Measurements from ENCODE around the gene TJP1. TPM values are rescaled to one million over a fixed set of nuclear protein-coding genes. Genes with fewer than 3 reads are reported as not detected.
A peak's percentile ranks its signal among the peaks of the same experiment; 100 is the strongest.
"Not testable (repeated sequence)": the region's sequence is repeated elsewhere in the genome, so short reads cannot be mapped to it uniquely, and the experiment has no call there.

The TJP1 gene
- total RNA-seq, 2 donors from 2014 or later: 69.9 to 86.4 TPM

DNA sequence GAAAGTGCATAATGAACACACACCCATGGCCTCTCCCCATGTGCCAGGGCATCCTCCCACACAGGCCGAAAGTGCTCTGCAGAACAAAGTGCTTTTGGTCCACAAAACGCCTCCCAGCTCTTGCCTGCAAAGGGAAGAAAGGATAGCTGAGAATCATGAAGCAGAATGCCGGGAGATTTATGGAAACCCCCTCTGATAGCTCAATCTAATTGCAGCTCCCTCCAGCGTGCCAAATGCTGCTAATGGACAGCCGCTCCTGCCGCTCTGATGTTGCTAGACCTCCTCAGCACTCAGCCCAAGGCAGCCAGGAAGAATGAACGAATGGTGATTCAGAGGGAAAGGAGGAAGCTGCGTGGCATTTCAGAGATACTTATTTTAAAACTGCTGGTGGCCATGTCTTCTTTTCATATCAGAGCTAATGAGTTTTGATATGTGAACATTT is 145.3 kb downstream of the TJP1 start:
- ATAC-seq: no peak
- no peak for DNase-seq
- intact Hi-C loops (cut with DNase I, micrococcal nuclease): no loop called here

GRCh38 chr15:29676374-29676960 is 145.8 kb downstream of the TJP1 start:
- ATAC-seq; intact Hi-C loops (cut with DNase I, micrococcal nuclease); DNase-seq: not testable (repeated sequence)

DNA sequence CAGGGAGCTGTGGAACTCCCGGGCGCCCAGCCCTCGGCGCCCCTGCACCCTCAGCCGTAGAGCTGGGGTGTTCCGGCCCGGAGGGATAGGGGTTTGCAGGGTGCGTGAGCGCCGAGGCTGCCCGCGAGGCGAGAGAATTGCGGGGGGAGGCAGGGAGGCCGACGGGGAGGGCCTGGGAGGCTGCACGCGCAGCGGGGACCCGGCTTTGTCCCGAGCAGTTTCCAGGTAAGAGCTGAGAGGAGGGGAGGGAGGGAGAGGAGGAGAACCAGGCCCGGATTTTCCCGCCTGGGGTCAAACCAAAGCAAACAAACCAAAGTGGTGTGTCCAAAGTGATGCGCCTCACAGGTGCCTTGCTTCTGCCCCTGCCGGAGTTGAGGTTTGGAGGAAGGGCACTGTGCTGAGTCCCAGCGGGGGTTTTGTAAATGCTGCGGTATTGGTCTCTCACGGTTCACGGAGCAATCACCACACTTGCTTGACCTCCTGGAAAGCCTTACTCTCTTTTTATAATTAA is 146.4 kb downstream of the TJP1 start:
- DNase-seq (no peak), ATAC-seq (no peak)
- intact Hi-C loops (cut with DNase I, micrococcal nuclease): no loop called here

- intact Hi-C loops (cut with DNase I, micrococcal nuclease): no loop called here
- ATAC-seq (peak; percentile 62), DNase-seq (peak; percentile 85 to 87)
These were observed 147.4 kb downstream of the TJP1 start for GRCh38 chr15:29674661-29675533.

DNA sequence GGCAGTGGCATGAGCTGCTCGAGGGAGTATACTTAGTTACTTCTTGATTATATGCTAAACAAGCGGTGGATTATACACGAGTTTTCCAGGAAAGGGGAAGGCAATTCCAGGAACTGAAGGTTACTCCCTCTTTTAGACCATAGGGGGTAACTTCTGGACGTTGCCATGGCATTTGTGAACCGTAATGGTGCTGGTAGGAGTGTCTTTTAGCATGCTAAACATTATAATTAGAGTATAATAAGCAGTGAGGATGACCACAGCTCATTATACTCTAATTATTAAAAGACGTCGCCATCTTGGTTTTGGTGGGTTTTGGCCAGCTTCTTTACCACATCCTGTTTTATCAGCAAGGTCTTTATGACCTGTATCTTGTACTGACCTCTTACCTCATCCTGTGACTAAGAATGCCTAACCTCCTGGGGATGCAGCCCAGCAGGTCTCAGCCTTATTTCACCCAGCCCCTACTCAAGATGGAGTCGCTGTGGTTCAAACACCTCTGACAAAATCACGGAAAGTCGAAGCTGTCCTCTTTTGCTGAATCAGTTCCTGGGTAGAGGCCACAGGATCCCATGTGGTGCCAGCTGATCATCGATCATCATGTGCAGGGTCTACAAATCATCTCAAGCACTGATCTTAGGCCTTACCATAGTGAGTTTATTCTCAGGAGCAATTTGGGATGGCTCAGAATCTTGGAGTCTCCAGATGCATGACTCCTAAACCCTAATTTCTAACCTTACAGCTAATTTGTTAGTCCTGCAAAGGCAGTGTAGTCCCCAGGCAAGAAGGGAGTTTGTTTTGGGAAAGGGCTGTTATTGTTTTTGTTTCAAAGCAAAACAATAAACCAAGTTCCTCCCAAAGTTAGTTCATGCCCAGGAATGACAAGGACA is 149.1 kb downstream of the TJP1 start:
- DNase-seq (no peak), ATAC-seq (no peak)
- intact Hi-C loops (cut with DNase I, micrococcal nuclease): no loop called here

DNA sequence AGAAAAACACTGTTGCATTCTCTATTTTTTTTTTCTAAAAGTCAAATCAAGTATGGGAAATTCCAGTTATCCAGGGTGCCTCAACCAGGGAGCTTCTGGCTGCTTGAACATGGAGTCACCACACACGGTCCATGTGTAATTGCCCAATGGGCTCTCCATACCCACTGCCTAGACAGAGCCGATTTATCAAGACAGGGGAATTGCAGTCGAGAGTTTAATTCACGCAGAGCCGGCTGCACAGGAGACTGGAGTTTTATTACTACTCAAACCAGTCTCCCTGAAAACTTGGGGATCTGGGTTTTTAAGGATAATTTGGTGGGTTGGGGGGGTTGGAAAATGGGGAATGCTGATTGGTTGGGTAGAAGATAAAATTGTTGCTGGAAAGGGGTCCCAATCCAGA is 149.8 kb downstream of the TJP1 start:
- DNase-seq (no peak), ATAC-seq (no peak)
- intact Hi-C loops (cut with DNase I, micrococcal nuclease): no loop called here

GRCh38 chr15:29672046-29672445 is 150.2 kb downstream of the TJP1 start:
- intact Hi-C loops (cut with DNase I, micrococcal nuclease); ATAC-seq; DNase-seq: not testable (repeated sequence)

GRCh38 chr15:29670998-29671981 is 151.0 kb downstream of the TJP1 start:
- intact Hi-C loops (cut with DNase I, micrococcal nuclease): no loop called here
- peak; percentile 75 for ATAC-seq
- peak; percentile 72 to 86 for DNase-seq

DNA sequence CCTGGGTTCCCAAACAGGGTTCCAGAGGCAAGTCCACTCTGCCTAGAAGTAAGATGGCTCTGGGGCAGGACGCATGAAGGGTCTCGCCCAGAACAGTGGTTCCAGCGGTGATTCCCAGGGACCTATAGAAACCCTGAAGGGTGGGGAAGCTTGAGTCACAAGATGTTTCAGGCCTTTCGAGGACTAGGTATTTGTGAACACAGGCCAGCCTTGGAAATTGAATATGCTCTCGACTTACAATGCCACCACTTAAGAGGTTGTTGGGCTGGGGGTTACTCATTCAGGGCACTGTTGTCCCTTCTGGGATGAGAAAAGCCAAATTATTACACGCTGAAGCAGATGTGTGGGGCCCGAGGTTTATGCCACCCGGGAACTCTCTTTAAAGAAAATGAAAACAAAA is 152.0 kb downstream of the TJP1 start:
- DNase-seq (no peak), ATAC-seq (no peak)
- intact Hi-C loops (cut with DNase I, micrococcal nuclease): no loop called here

DNA sequence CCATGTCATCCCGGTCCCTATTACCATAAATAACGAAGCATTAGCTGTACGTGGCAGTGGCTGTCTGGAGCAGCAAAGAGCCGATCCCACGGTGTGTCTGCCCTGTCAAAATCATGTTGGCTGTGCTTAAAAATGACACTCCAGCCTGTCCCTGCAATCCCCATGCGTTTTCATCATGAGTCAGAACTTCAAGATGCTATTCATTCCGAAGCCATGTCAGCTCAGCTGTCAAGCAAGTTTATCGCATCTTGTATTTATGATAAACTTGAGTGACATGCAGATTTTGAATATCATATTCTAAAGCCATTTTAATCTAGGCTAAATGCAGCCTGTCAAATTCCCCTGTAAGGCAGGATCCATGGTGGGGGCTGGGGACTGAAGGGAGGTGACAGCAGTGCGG is 152.4 kb downstream of the TJP1 start:
- no peak for DNase-seq
- no peak for ATAC-seq
- intact Hi-C loops (cut with DNase I, micrococcal nuclease): no loop called here

DNA sequence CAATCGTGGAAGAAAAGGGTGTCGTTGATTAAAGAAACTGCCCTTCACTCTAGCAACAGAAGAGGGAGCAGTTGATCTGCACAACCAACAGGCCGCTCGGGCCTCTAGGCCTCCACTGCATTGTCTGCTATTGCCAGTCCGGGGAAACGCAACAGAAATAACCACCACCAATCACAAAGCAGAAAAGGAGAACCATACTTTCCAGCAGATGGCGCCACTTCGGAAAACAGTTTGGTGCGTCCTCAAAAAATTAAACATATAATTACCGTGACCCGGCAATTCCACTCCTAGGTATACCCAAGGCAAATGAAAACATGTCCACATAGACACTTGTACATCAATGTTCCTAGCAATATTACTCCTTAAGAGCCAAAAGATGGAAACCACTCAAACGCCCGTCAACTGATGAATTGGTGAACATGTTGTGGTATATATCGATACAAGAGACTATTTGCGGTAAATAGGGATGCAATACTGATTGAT is 154.1 kb downstream of the TJP1 start:
- peak; percentile 83 for ATAC-seq
- intact Hi-C loops (cut with DNase I, micrococcal nuclease): no loop called here
- DNase-seq: peak; percentile 75 to 79

- ATAC-seq: no peak
- intact Hi-C loops (cut with DNase I, micrococcal nuclease): no loop called here
- DNase-seq: no peak
These were observed 156.0 kb downstream of the TJP1 start for GRCh38 chr15:29666241-29666640.

DNA sequence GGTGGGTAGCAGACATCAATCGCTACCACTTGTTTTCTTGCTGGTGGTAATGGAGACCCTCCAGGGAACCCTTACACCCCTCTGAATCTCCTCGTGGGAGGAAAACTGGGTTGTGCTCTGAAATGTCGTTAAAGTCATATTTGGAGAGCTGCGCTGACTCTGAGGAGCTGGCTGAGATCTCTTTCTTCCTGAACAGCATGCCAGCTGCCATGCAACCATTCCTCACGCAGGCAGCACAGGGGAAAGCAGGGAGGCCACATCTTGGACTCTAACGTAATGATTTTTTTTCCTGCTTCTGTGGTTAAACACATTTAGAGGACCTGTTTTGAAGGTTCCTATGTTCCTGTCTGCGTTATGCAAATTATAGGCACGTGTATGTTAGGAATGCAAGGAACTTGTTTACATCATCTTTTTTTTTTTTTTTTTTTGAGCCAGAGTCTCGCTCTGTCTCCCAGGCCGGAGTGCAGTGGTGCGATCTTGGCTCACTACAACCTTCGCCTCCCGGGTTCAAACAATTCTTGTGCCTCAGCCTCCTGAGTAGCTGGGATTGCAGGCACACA is 156.7 kb downstream of the TJP1 start:
- ATAC-seq (no peak), DNase-seq (no peak)
- intact Hi-C loops (cut with DNase I, micrococcal nuclease): no loop called here

GRCh38 chr15:29664406-29664805 is 157.9 kb downstream of the TJP1 start:
- DNase-seq (no peak), ATAC-seq (no peak)
- intact Hi-C loops (cut with DNase I, micrococcal nuclease): no loop called here

DNA sequence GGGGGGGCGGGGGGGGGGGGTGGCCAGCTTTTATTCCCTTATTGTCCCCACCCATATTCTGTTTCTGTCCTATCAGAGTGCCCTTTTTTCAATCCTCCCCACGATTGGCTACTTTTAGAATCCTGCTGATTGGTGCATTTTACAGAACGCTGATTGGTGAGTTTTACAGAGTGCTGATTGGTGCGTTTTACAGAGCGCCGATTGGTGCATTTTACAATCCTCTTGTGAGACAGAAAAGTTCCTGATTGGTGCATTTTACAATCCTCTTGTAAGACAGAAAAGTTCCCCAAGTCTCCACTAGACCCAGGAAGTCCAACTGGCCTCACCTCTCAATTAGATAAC is 164.8 kb downstream of the TJP1 start:
- DNase-seq; ATAC-seq; intact Hi-C loops (cut with DNase I, micrococcal nuclease): not testable (repeated sequence)

DNA sequence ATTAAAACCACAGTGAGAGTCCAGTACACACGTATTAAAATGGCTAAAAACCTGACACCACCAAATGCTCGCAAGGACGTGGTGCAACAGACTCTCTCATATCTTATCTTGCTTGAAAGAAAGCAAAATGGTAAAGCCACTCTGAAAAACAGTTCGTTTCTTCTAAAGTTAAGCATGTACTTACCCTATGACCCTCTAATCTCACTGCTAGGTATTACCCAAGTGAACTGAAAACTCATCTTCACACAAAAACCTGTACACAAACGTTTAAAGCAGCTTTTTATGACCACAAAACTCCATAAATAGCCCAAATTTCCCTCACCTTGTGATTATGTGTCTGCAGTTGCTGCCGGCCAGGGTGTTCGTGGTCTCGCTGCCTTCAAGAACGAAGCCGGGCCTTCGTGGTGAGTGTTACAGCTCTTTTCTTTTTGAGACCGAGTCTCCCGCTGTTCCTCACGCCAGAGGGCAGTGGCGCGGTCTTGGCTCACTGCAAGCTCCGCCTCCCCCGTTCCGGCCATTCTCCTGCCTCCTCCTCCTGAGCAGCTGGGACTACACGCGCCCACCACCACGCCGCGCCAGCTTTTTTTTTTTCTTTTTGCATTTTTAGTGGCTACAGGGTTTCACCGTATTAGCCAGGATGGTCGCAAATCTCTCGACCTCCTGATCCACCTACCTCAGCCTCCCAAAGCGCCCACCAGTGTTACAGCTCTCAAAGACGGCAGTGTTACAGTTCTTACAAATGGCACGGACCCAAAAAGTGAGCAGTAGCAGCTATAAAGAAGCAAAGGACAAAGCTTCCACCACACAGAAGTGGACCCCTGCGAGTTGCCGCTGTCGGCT is 165.4 kb downstream of the TJP1 start:
- intact Hi-C loops (cut with DNase I, micrococcal nuclease): no loop called here
- DNase-seq (no peak), ATAC-seq (no peak)

DNA sequence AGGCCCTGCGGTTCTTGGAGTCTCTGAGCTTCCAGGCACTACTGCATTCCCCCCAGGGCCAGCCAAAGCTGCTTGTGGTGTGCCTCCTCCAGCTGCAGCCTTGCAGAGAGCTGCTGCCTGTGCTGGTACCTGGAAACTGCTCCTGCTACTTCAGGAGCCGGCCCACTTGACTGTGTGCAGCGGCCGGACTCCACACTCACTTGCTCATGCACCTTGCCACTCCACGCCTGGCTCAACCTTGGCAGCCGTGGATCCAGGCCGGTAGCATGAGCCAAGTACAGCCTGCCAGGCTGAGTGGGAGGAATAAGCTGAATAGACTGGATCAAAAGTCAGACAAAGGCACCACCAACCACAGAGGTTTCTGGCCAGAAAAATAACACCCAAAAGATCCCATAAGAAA is 169.7 kb downstream of the TJP1 start:
- DNase-seq: no peak
- no peak for ATAC-seq
- intact Hi-C loops (cut with DNase I, micrococcal nuclease): no loop called here

Measured in left colon (tissue), 2 donors.